ENCODE data around the gene TBC1D25.

TBC1D25 gene

DNA sequence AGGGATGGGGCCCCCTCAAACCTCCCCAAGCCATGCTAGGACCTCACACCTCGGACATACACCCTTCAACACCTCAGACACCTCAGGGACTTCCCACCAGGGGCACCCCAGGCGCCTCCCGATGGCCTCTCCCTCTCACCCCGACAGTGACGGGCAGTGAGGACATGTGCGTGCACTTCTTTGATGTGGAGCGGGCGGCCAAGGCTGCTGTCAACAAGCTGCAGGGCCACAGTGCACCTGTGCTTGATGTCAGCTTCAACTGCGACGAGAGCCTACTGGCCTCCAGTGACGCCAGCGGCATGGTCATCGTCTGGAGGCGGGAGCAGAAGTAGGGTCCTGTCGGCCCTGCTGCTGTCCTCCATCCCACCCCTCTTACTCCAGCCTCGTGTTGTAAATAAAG is 65.2 kb downstream of the TBC1D25 start:
- no peak for DNase-seq (ENCODE audit: low read depth)

DNA sequence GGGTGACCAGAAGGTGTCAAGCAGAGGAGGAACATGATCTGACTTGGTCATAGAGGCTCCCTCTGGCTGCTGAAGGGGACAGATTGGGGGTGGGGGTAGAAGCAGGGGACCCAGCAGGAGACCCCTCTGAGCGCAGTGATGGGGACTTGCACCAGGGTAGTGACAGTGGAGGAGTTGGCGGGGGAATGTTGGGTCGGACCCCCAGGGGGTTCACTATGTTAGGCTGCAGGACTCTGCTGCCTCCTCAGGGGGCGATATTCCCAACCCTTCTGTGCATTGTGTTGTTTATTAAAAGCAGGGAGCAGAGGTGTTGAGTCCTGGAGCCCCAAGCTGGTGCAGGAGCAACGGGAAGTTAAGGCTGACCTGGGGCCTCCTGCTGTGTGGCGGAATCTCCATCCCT is 66.6 kb downstream of the TBC1D25 start:
- DNase-seq (ENCODE audit: low read depth): no peak

DNA sequence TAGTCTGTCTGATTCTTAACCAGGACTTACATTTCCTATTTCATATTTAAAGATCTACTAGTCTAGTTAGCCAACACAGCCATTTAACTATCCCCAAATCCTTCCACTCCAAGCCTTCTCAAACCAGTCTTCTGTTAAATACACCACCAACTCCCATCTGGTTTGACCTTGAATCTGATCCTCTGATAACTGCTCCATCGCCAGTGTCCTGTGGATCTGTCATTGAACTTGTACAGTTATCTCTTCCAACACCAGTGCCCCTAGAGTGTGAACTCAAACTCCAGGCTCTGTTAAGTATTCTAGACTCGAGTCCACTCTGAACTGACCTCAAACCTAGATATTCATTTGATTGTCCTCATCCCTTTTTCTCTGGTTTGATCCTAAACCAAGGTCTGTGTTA is 72.2 kb downstream of the TBC1D25 start:
- DNase-seq (ENCODE audit: low read depth): no peak
